Neural progenitor cell (in vitro differentiated cells): ENCODE measurements around the gene PUM1. TPM values are rescaled to one million over a fixed set of nuclear protein-coding genes. Genes with fewer than 3 reads are reported as not detected.

Experiments used
- DNase-seq: peaks from one replicate; pipeline ENCODE4 v3.0.0-alpha.2; 2016; ENCODE audit warnings: low spot score
- H2AFZ ChIP-seq: fragments of 200-600 bp; sonication (generic); replicated peaks from 2 replicates; pipeline ENCODE4 v1.6.1; 2016; ENCODE audit warnings: antibody characterized with exemption
- H3F3A ChIP-seq: fragments of 200-600 bp; sonication (generic); 2 replicates; pipeline ENCODE4 v1.6.1; 2016; ENCODE audit warnings: antibody characterized with exemption, low read depth
- H3K27ac ChIP-seq: fragments of 200-600 bp; sonication (generic); 2 replicates; pipeline ENCODE4 v1.5.1; 2016; ENCODE audit warnings: mild to moderate bottlenecking
- H3K27me3 ChIP-seq: fragments of 200-600 bp; sonication (generic); 2 replicates; pipeline ENCODE4 v1.6.1; 2016; ENCODE audit warnings: mild to moderate bottlenecking, moderate library complexity
- H3K36me3 ChIP-seq: fragments of 200-600 bp; sonication (generic); 2 replicates; pipeline ENCODE4 v1.5.1; 2016
- H3K4me1 ChIP-seq: fragments of 200-600 bp; sonication (generic); 2 replicates; pipeline ENCODE4 v1.6.1; 2016; ENCODE audit warnings: mixed run types
- H3K4me2 ChIP-seq: fragments of 200-600 bp; sonication (generic); 2 replicates; pipeline ENCODE4 v1.6.1; 2016
- H3K4me3 ChIP-seq: fragments of 200-600 bp; sonication (generic); 2 replicates; pipeline ENCODE4 v1.5.1; 2016
- H3K79me2 ChIP-seq: fragments of 200-600 bp; sonication (generic); 2 replicates; pipeline ENCODE4 v1.6.1; 2016; ENCODE audit warnings: low read depth
- H3K9ac ChIP-seq: fragments of 200-600 bp; sonication (generic); 2 replicates; pipeline ENCODE4 v1.6.1; 2016
- H3K9me3 ChIP-seq: fragments of 200-600 bp; sonication (generic); 2 replicates; pipeline ENCODE4 v1.5.1; 2016; ENCODE audit warnings: low read depth
- H4K20me1 ChIP-seq: fragments of 200-600 bp; sonication (generic); 2 replicates; pipeline ENCODE4 v1.6.1; 2016; ENCODE audit warnings: low read depth
- H3K27ac Mint-ChIP-seq: 3 replicates; pipeline ENCODE4 v1.8.0; 2021; ENCODE audit warnings: mixed read lengths
- H3K27me3 Mint-ChIP-seq: 2 replicates; pipeline ENCODE4 v1.8.0; 2022; ENCODE audit warnings: low read depth, mild to moderate bottlenecking, inconsistent platforms, moderate library complexity, mixed read lengths; ENCODE audit not compliant: insufficient read depth
- H3K36me3 Mint-ChIP-seq: 3 replicates; pipeline ENCODE4 v1.8.0; 2021; ENCODE audit warnings: mixed read lengths
- H3K4me1 Mint-ChIP-seq: 3 replicates; pipeline ENCODE4 v1.8.0; 2021; ENCODE audit warnings: mixed read lengths
- H3K4me3 Mint-ChIP-seq: 3 replicates; pipeline ENCODE4 v1.8.0; 2021; ENCODE audit warnings: mild to moderate bottlenecking, moderate library complexity, mixed read lengths
- H3K9me3 Mint-ChIP-seq: 3 replicates; pipeline ENCODE4 v1.8.0; 2020; ENCODE audit warnings: mixed read lengths
- CTCF ChIP-seq: fragments of 200-600 bp; sonication (generic); IDR thresholded peaks from 2 replicates; pipeline ENCODE4 v1.5.1; 2017; ENCODE audit warnings: antibody characterized with exemption, mild to moderate bottlenecking
- EZH2 ChIP-seq: fragments of 200-600 bp; sonication (generic); IDR thresholded peaks from 2 replicates; pipeline ENCODE4 v1.6.1; 2017; ENCODE audit warnings: antibody characterized with exemption, mild to moderate bottlenecking, moderate library complexity
- EZH2phosphoT487 ChIP-seq: fragments of 200-600 bp; sonication (generic); IDR thresholded peaks from 2 replicates; pipeline ENCODE4 v1.6.1; 2017; ENCODE audit warnings: antibody characterized with exemption
- total RNA-seq: library from RNA; depleted of rRNA; stranded (reverse); fragments of >200 nt; gene quantifications from 2 replicates; pipeline ENCODE4 v1.2.3, GENCODE V29; 2015; ENCODE audit warnings: low replicate concordance

Gene PUM1
- total RNA-seq, 1 donor from 2014 or later = 130 TPM

- H3K9me3 Mint-ChIP-seq = no peaks in the 10 kb centered on the region
- Histone ChIP-seq H3K36me3 (no peaks in the 10 kb centered on the region), H3K9me3 (no peaks in the 10 kb centered on the region), H3K27ac (peak overlapping the region; percentile 65), H3K27me3 (no peaks in the 10 kb centered on the region), H3F3A (peaks cover 18% of the 10 kb centered on the region), H4K20me1 (peaks cover 70% of the 10 kb centered on the region), H3K9ac (no peak overlapping the region), H3K79me2 (peaks cover 54% of the 10 kb centered on the region), H3K4me1 (peaks cover 33% of the 10 kb centered on the region), H3K4me3 (no peak overlapping the region), H2AFZ (no peak overlapping the region), H3K4me2 (no peak overlapping the region)
- H3K4me3 Mint-ChIP-seq = no peak overlapping the region
- H3K27me3 Mint-ChIP-seq = peaks cover 2% of the 10 kb centered on the region
- no peak for TF ChIP-seq CTCF
- no peak for TF ChIP-seq EZH2
- DNase-seq = no peak
- H3K36me3 Mint-ChIP-seq = no peaks in the 10 kb centered on the region
- H3K27ac Mint-ChIP-seq = peak overlapping the region; percentile 85
- peaks cover 67% of the 10 kb centered on the region for H3K4me1 Mint-ChIP-seq
Measured at GRCh38 chr1:30886710-30887428, 178.6 kb downstream of the PUM1 start.

- Histone ChIP-seq H3K36me3 (no peaks in the 10 kb centered on the region), H3K27ac (peak overlapping the region; percentile 65), H3K9me3 (no peaks in the 10 kb centered on the region), H3K79me2 (peaks cover 47% of the 10 kb centered on the region), H3K4me1 (peaks cover 33% of the 10 kb centered on the region), H3F3A (peaks cover 18% of the 10 kb centered on the region), H3K4me3 (no peak overlapping the region), H4K20me1 (peaks cover 71% of the 10 kb centered on the region), H2AFZ (no peak overlapping the region), H3K4me2 (no peak overlapping the region), H3K27me3 (no peaks in the 10 kb centered on the region), H3K9ac (no peak overlapping the region)
- Mint-ChIP-seq H3K36me3 (no peaks in the 10 kb centered on the region), H3K4me3 (no peak overlapping the region), H3K27ac (peak overlapping the region; percentile 94), H3K27me3 (peaks cover 2% of the 10 kb centered on the region), H3K9me3 (no peaks in the 10 kb centered on the region), H3K4me1 (peaks cover 75% of the 10 kb centered on the region)
- TF ChIP-seq CTCF (no peak), EZH2phosphoT487 (no peak), EZH2 (no peak)
- DNase-seq = no peak
Measured at GRCh38 chr1:30885570-30886522, 179.7 kb downstream of the PUM1 start.

- H3K9me3 ChIP-seq = no peaks in the 10 kb centered on the region
- Mint-ChIP-seq H3K4me1 (peaks cover 81% of the 10 kb centered on the region), H3K9me3 (no peaks in the 10 kb centered on the region), H3K4me3 (no peak overlapping the region), H3K27me3 (peaks cover 3% of the 10 kb centered on the region), H3K36me3 (no peaks in the 10 kb centered on the region), H3K27ac (peak overlapping the region; percentile 63)
- H3K36me3 ChIP-seq = no peaks in the 10 kb centered on the region
- H4K20me1 ChIP-seq = peaks cover 74% of the 10 kb centered on the region
- H3K4me3 ChIP-seq = no peak overlapping the region
- peaks cover 35% of the 10 kb centered on the region for H3K79me2 ChIP-seq
- no peak for DNase-seq
- H2AFZ ChIP-seq = no peak overlapping the region
- peaks cover 18% of the 10 kb centered on the region for H3F3A ChIP-seq
- H3K27me3 ChIP-seq = no peaks in the 10 kb centered on the region
- TF ChIP-seq EZH2phosphoT487 = no peak
- no peak for TF ChIP-seq EZH2
- TF ChIP-seq CTCF = no peak
- no peak overlapping the region for H3K9ac ChIP-seq
- H3K4me1 ChIP-seq = peaks cover 39% of the 10 kb centered on the region
- no peak overlapping the region for H3K4me2 ChIP-seq
- H3K27ac ChIP-seq = no peak overlapping the region
Measured at GRCh38 chr1:30884723-30885122, 180.8 kb downstream of the PUM1 start.
